ACC112 (cell line): Measurements from ENCODE around the gene JCAD.
A peak's percentile ranks its signal among the peaks of the same experiment; 100 is the strongest.

Experiments used
- H2AFZ ChIP-seq: fragments of 200-600 bp; sonication (generic); one replicate; pipeline ENCODE4 v1.6.0; 2017; ENCODE audit warnings: antibody characterized with exemption, low read length; ENCODE audit not compliant: unreplicated experiment
- H3K27ac ChIP-seq: fragments of 200-600 bp; sonication (generic); 2 replicates; pipeline ENCODE4 v1.5.1; 2014; ENCODE audit warnings: low read depth, mild to moderate bottlenecking, antibody characterized with exemption, low read length, moderate library complexity
- H3K27me3 ChIP-seq: fragments of 200-600 bp; sonication (generic); 2 replicates; pipeline ENCODE4 v1.6.1; 2014; ENCODE audit warnings: mild to moderate bottlenecking, antibody characterized with exemption, low read length, moderate library complexity, mixed read lengths; ENCODE audit not compliant: insufficient read depth
- H3K36me3 ChIP-seq: fragments of 200-600 bp; sonication (generic); 2 replicates; pipeline ENCODE4 v1.6.1; 2016; ENCODE audit warnings: mild to moderate bottlenecking, antibody characterized with exemption, low read length, moderate library complexity, mixed read lengths; ENCODE audit not compliant: insufficient read depth
- H3K4me1 ChIP-seq: fragments of 200-600 bp; sonication (generic); one replicate; pipeline ENCODE4 v1.6.1; 2016; ENCODE audit warnings: low read length, mixed read lengths; ENCODE audit not compliant: insufficient read depth, unreplicated experiment, control insufficient read depth
- H3K4me3 ChIP-seq: fragments of 200-600 bp; sonication (generic); 2 replicates; pipeline ENCODE4 v1.5.1; 2014; ENCODE audit warnings: mild to moderate bottlenecking, low read depth, low read length
- H3K79me2 ChIP-seq: fragments of 200-600 bp; sonication (generic); one replicate; pipeline ENCODE4 v1.6.0; 2016; ENCODE audit warnings: low read length; ENCODE audit not compliant: control insufficient read depth, unreplicated experiment, insufficient read depth

Gene JCAD

DNA sequence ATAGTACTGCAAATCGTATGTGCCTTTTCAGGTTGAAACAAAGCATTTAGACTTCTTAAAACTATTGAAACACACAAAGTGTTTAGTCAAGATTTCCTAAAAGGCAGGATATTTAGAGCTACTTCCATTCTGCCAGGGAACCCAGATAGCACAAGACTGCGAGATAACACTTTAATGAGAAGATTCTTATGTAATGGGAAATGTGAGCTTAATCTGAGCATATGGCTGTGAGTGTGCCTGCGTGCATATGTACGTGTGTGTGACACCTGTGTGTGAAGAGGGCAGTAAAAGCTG lies 14.3 kb upstream of the JCAD start:
- Histone ChIP-seq H3K79me2 (no peaks in the 10 kb centered on the region), H2AFZ (no peak overlapping the region)

DNA sequence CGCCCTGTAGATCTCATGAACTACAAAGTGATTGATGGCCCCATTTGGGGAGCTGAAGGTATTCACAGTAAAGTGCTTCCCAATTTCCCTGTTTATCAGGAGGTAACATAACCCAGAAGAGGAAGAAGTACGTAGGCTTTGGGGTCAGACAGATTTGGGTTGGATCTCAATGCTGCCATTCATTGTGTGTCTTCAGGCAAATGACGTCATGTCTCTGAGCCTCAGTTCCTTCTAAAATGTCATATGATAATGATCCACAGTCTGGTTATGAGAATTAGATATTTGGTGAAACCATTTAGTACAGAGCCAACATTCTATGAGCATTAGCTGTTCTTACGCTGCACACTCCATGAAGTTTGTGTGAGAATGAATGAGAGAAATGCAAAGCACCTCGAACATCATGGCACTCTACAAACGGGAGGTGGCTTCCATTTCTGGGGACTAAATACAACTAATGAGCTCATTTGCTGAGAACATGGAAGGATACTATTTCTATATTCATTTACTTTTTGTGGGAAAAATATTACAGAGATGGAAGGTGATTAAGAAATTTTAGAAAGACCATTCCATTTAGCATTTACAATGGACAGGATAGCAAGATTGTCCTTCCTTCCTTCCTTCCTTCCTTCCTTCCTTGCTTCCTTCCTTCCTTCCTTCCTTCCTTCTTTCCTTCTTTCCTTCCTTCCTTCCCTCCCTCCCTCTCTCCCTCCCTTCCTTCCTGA lies 13.8 kb upstream of the JCAD start:
- H3K4me1 ChIP-seq, result no peaks in the 10 kb centered on the region
- H3K27me3 ChIP-seq, result no peaks in the 10 kb centered on the region
- H3K79me2 ChIP-seq, result no peaks in the 10 kb centered on the region
- H2AFZ ChIP-seq, result no peak overlapping the region
- no peak overlapping the region for H3K27ac ChIP-seq
- no peaks in the 10 kb centered on the region for H3K36me3 ChIP-seq
- no peak overlapping the region for H3K4me3 ChIP-seq

More for the DNA sequence above, 14.3 kb upstream of the JCAD start:
- Histone ChIP-seq H3K4me1 (no peaks in the 10 kb centered on the region), H3K4me3 (no peak overlapping the region), H3K27ac (no peak overlapping the region), H3K36me3 (no peaks in the 10 kb centered on the region), H3K27me3 (no peaks in the 10 kb centered on the region)

DNA sequence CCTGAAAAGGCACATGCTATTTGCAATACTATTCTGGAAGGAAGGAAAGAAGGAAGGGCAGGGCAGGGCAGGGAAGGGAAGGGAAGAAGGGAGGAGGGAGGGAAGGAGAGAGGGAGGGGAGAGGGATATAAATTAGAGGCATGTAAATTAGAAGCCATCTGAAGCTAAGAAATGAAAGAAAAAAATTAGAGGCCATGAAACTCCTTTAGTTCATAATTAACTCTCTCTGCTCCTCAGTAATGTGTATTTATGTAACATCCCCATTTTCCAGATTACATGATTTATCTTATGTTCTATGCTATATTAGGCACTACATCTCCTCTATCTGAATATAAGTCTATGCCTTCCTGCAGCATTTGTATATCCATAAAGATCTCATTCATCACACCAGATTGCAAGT lies 12.7 kb upstream of the JCAD start:
- Histone ChIP-seq H3K4me1 (no peaks in the 10 kb centered on the region), H3K79me2 (no peaks in the 10 kb centered on the region), H3K36me3 (no peaks in the 10 kb centered on the region), H3K27ac (no peak overlapping the region), H3K4me3 (no peak overlapping the region), H2AFZ (no peak overlapping the region), H3K27me3 (no peaks in the 10 kb centered on the region)

DNA sequence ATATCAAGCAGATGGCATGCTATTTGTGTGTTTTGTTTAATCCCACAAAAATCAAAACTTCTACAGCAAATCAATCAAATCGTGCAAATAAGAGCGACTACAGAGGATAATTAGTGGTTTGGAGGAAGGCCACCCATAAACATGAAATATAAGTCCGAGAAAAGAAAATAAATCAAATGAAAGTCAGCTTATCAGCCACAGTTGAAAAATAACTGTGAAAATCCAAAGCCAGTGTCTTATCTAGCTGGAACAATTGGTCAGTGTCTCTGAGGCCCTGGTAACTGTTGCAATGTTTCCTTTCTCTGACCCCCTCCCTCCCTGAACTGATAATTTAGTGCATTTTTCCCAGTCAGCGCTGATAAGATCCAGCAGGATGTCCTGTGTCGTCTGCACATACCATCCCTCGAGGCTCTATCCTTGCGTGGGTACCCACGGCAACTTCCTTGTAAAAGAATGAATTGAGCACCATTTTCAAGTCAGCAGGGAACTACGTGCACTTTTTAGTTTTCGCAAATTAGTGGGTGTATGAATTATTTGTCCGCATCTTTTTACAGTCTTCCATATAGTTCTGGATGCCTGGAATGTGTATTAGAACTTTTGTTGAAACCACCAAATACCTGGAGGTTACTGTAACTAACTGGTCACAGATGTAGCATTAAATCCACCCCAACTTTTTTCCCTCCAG lies 10.8 kb upstream of the JCAD start:
- Histone ChIP-seq H3K27ac (no peak overlapping the region), H3K4me3 (no peak overlapping the region), H3K79me2 (no peaks in the 10 kb centered on the region), H3K36me3 (no peaks in the 10 kb centered on the region), H3K4me1 (no peaks in the 10 kb centered on the region), H3K27me3 (no peaks in the 10 kb centered on the region), H2AFZ (peak overlapping the region; percentile 39)

DNA sequence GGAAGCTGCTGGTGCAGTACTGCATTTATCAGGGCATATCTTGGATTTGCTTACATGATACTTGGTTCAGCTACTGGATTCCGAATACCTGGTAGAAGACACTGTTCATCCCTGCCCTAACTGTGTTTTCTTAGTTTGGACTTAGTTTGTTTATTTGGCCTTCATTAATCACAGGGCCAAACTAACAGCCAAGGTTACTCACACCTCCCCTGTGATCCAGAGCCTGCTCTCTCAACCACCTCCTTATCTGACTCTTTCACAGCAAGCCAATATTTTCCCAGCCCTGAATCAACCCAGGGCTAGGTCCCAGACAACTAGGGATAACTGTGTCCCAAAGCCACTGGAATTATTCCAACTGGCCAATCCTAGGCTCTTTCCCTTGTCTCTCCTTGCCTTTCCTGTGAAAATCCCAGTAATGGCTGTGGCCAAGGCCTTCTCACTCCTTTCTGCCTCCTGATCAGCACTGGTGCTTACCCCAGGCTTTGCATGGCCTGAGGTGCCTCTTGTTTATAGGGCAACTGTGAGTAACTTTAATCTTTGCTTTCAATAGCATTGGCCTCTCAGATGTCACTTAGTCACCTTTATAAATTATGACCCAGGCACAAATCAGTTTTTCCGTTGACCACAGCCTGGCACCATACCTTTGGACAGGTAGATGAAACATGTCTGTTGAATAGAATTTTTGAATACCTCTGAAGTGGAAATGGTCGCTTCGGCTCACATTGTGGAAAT lies 9.3 kb upstream of the JCAD start:
- Histone ChIP-seq H3K79me2 (no peaks in the 10 kb centered on the region), H3K27ac (no peak overlapping the region), H3K36me3 (no peaks in the 10 kb centered on the region)

DNA sequence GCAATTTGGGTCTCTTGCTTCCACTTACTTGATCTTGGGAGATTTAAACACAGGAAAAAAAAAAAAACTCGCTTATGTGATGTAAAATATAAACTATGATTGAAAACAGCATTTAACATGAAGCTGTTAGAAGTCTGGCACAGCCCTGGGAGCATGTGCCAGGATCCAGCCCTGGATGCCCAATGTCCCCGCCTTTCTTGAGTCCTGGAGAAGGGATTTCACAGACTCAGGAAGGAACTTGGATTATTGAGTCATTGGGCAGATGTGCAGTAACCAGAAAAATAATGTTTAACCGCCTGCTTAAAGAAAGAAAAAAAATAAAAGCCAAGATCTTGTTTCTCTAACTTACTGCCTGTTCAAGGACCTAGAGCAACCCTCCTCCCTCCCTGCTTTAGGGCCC lies 3.7 kb upstream of the JCAD start:
- Histone ChIP-seq H3K27ac (no peak overlapping the region), H3K4me1 (peaks cover 10% of the 10 kb centered on the region), H3K27me3 (no peaks in the 10 kb centered on the region), H3K4me3 (no peak overlapping the region), H2AFZ (no peak overlapping the region), H3K36me3 (no peaks in the 10 kb centered on the region), H3K79me2 (peaks cover 3% of the 10 kb centered on the region)

More for the DNA sequence above, 9.3 kb upstream of the JCAD start:
- Histone ChIP-seq H3K4me1 (no peaks in the 10 kb centered on the region), H3K27me3 (no peaks in the 10 kb centered on the region), H3K4me3 (no peak overlapping the region), H2AFZ (no peak overlapping the region)

DNA sequence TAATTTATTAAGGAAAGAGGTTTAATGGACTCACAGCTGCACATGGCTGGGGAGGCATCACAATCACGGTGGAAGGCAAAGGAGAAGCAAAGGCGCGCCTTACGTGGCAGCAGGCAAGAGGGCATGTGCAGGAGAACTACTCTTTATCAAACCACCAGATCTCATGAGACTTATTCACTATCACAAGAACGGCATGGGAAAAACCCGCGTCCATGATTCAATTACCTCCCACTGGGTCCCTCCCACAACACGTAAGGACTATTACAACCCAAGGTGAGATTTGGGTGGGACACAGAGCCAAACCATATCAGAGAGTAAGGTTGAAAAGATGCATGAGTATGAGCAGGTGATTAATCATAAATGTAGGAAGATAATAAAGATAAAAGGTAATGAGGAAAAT lies 3.2 kb upstream of the JCAD start:
- Histone ChIP-seq H3K4me1 (peaks cover 15% of the 10 kb centered on the region), H3K79me2 (peaks cover 3% of the 10 kb centered on the region), H3K4me3 (no peak overlapping the region), H3K36me3 (no peaks in the 10 kb centered on the region), H2AFZ (no peak overlapping the region), H3K27ac (no peak overlapping the region), H3K27me3 (no peaks in the 10 kb centered on the region)

DNA sequence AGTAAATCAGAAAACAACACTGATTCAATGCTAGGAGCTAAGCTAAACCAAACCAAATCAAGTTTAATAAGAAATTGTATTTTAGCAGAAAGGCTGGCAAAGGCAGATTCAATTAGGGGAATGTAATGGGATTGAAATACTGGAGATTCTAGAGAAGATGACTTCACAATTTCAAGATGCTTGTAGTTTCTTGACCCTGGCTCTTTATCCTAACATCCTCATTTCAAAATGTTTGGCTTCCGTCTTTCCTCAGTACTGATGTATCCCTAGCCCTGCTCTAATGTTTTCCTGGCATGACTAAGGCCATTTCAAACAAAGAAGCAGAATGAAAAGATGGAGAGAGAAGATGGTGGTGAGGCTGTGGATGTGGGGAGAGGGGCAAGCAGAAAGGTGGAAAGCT lies 2.7 kb upstream of the JCAD start:
- peaks cover 3% of the 10 kb centered on the region for H3K79me2 ChIP-seq
- no peaks in the 10 kb centered on the region for H3K36me3 ChIP-seq
- no peak overlapping the region for H3K27ac ChIP-seq
- H3K27me3 ChIP-seq, result no peaks in the 10 kb centered on the region
- peaks cover 20% of the 10 kb centered on the region for H3K4me1 ChIP-seq
- no peak overlapping the region for H2AFZ ChIP-seq
- no peak overlapping the region for H3K4me3 ChIP-seq

DNA sequence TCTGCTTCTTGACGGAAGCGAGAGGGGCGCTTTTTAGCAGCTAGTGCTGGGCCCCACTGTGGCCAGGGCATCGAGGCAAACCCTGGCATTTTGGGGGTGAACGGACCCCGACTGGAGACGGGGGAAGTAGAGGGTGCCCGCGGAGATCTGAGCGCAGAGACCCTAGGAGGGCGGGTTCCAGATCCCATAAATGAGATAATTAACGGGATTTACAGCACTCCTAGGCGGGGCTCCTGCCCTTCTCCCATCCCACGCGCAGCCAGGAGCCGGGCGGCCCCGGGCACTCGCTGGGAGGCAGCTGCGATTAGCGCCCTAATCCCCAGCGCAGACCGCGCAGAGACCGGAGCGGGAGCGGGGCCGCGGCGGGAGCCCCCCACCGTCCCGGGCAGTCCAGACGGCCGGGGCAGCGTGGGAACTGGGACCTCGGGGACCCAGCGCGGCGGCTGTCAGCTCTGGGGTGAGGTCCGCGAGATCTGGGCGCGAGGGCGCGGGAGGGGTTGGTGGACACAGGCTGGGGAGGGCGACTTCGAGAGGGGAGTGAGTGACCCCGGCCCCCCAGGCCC lies 735 bp downstream of the JCAD start:
- Histone ChIP-seq H3K36me3 (no peaks in the 10 kb centered on the region), H3K79me2 (peaks cover 18% of the 10 kb centered on the region), H3K27ac (no peak overlapping the region), H3K4me1 (peaks cover 39% of the 10 kb centered on the region), H2AFZ (peak overlapping the region; percentile 76), H3K27me3 (no peaks in the 10 kb centered on the region), H3K4me3 (peak overlapping the region; percentile 85)

DNA sequence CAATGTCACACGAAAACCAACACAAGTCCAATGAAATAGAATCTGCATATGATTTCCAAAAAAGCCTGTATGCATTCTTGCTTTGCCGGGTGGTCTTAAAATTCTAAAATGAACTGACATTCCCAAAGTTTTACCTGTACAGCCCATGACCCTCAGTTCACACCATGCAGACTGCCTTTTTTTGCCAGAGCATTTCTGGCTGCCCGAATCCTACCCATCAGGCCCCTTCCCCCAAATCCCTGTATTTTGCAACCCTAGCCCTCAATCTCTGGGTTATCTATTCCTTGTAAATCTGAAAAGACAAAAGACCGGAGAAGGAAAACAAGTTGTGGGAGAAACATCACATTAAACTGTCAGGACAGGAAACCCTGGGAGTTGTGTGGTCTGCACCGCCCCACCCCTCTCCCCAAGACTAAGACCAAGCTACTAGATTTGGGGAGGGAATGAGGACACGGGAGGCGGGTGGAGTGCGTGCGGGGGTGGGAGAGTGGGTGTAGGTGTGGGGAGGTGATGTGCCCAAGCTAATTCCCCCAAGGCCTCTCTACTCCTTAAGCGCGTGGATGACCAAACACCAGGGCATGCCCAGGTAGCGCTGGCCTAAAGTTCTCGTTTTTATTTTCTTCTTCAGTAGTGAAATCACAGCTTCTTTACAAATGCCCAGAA lies 1.4 kb downstream of the JCAD start:
- Histone ChIP-seq H3K79me2 (peaks cover 20% of the 10 kb centered on the region), H3K27ac (peak overlapping the region; percentile 55), H3K4me1 (peaks cover 39% of the 10 kb centered on the region), H3K4me3 (peak overlapping the region; percentile 85), H3K27me3 (no peaks in the 10 kb centered on the region), H3K36me3 (no peaks in the 10 kb centered on the region), H2AFZ (peak overlapping the region; percentile 76)
